Lower lobe of right lung (tissue), 2 donors: ENCODE data around the gene HECTD2. TPM values are rescaled to one million over a fixed set of nuclear protein-coding genes. Genes with fewer than 3 reads are reported as not detected.

Source experiments
- ATAC-seq, 2 donors: fragments of 200-7000 bp; cut with Tn5 transposase; one replicate each; pipeline ENCODE4 v1.9.1; 2020 to 2022; ENCODE audit warnings: mild to moderate bottlenecking in 2 of 2, moderate library complexity in 2 of 2
- DNase-seq: peaks from one replicate; pipeline ENCODE4 v3.0.0-alpha.2; 2020
- H3K27ac ChIP-seq: fragments of 200-600 bp; one replicate; pipeline ENCODE4 v1.8.0; 2022
- H3K27me3 ChIP-seq: fragments of 200-600 bp; one replicate; pipeline ENCODE4 v1.8.0; 2022; ENCODE audit warnings: low read depth
- H3K36me3 ChIP-seq: fragments of 200-600 bp; one replicate; pipeline ENCODE4 v1.8.0; 2022; ENCODE audit warnings: mild to moderate bottlenecking
- H3K4me1 ChIP-seq: fragments of 200-600 bp; one replicate; pipeline ENCODE4 v1.8.0; 2022
- H3K4me3 ChIP-seq: fragments of 200-600 bp; one replicate; pipeline ENCODE4 v1.8.0; 2022; ENCODE audit warnings: mild to moderate bottlenecking
- H3K9me3 ChIP-seq: fragments of 200-600 bp; one replicate; pipeline ENCODE4 v1.8.0; 2022
- intact Hi-C: fragments of 100-400 bp; cut with DNase I; formaldehyde crosslinking; loops from one replicate; pipeline ENCODE4 v1.11.0; 2022
- total RNA-seq: library from RNA; stranded (reverse); fragmentation: NEBNext Ultra II Directional; extraction: Animal tissue kit (Norgen Biotek cat#: 25700); gene quantifications from one replicate; pipeline ENCODE4 v1.2.1, GENCODE V29; 2021
- TF ChIP-seq, protein P1 (sequence below): fragments of 200-600 bp; IDR thresholded peaks from one replicate; pipeline ENCODE4 v1.8.0; 2022; ENCODE audit warnings: antibody characterized with exemption, mild to moderate bottlenecking
- donor health status: DM: no; HTN: yes; CAD: no; lungs with severe emphysema.

The HECTD2 gene
- total RNA-seq, 1 donor from 2014 or later = 8.4 TPM

DNA sequence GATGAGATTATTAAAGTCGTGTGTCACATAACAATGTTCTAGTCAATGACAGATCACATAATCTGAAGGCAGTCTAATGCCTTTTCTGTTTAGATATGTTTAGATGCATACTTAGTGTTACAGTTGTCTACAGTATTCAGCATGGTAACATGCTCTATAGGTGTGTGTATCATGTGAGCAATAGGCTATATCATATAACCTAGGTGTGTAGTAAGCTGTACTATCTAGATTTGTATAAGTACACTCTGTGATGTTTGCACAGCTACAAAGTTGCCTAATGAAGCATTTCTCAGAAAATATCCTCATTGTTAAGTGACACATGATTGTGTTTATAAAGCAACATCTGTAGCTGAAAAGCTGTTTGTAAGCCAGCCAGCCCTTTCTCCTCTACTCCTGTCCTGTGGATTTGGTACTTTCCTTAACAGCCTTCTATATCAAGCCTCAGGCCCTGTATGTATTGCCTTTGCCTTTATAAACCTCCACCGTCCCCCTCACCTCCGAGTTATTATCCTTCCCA, 6.3 kb downstream of the HECTD2 start:
- Histone ChIP-seq H3K27ac (no peak overlapping the region), H3K36me3 (no peaks in the 10 kb centered on the region), H3K4me1 (peaks cover 13% of the 10 kb centered on the region), H3K4me3 (no peak overlapping the region), H3K9me3 (no peaks in the 10 kb centered on the region), H3K27me3 (no peaks in the 10 kb centered on the region)
- TF ChIP-seq, protein P1, sequence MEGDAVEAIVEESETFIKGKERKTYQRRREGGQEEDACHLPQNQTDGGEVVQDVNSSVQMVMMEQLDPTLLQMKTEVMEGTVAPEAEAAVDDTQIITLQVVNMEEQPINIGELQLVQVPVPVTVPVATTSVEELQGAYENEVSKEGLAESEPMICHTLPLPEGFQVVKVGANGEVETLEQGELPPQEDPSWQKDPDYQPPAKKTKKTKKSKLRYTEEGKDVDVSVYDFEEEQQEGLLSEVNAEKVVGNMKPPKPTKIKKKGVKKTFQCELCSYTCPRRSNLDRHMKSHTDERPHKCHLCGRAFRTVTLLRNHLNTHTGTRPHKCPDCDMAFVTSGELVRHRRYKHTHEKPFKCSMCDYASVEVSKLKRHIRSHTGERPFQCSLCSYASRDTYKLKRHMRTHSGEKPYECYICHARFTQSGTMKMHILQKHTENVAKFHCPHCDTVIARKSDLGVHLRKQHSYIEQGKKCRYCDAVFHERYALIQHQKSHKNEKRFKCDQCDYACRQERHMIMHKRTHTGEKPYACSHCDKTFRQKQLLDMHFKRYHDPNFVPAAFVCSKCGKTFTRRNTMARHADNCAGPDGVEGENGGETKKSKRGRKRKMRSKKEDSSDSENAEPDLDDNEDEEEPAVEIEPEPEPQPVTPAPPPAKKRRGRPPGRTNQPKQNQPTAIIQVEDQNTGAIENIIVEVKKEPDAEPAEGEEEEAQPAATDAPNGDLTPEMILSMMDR = no peak
- DNase-seq = no peak
- intact Hi-C loops = no loop called here
- ATAC-seq = no peak

DNA sequence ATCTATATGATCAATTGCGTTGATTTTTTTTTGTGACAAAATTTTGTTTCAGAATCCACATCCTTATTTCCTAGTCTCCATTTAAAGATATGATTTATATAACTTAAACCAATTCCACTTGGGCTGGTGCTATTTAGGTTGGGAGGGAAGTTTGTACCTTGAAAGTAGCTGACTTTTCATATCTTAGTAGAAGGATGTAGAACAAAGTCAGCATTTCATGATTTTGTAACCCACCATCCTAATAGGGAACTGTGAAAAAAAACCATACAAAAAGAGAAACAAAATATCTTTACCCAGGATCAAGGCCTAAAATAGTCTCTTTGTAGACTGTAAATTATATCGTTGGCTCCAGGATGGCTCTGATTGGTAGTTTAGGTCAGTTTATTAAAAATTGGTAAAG, 8.3 kb downstream of the HECTD2 start:
- no peaks in the 10 kb centered on the region for H3K36me3 ChIP-seq
- H3K4me1 ChIP-seq = peaks cover 11% of the 10 kb centered on the region
- no peak for DNase-seq
- no peaks in the 10 kb centered on the region for H3K27me3 ChIP-seq
- intact Hi-C loops = no loop called here
- no peak overlapping the region for H3K27ac ChIP-seq
- no peak for ATAC-seq
- TF ChIP-seq, protein P1 = no peak
- no peak overlapping the region for H3K4me3 ChIP-seq
- H3K9me3 ChIP-seq = no peaks in the 10 kb centered on the region

DNA sequence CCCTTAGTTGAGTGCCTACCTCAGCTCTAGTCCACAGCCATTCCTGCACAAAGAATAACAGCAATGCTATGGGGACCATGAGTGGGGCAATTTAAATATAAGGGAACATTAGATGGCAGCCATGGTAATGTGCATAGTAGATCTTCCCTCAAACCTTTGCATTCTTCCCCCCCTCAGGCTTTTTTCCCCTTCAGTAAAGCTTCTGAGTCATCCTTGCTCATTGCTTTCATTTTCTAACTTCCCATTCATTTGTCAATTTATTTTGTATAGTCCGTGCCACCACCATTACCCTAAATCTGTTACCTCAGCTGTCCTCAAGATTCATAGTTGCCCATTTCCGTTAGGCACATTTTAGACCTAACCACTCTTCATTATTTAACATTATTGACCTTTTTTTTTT, 10.7 kb downstream of the HECTD2 start:
- H3K27ac ChIP-seq = no peak overlapping the region
- no peak overlapping the region for H3K4me3 ChIP-seq
- TF ChIP-seq, protein P1 = no peak
- no peak for DNase-seq
- ATAC-seq = no peak
- intact Hi-C loops = no loop called here
- no peaks in the 10 kb centered on the region for H3K36me3 ChIP-seq
- no peaks in the 10 kb centered on the region for H3K27me3 ChIP-seq
- H3K4me1 ChIP-seq = peaks cover 7% of the 10 kb centered on the region
- H3K9me3 ChIP-seq = no peaks in the 10 kb centered on the region

DNA sequence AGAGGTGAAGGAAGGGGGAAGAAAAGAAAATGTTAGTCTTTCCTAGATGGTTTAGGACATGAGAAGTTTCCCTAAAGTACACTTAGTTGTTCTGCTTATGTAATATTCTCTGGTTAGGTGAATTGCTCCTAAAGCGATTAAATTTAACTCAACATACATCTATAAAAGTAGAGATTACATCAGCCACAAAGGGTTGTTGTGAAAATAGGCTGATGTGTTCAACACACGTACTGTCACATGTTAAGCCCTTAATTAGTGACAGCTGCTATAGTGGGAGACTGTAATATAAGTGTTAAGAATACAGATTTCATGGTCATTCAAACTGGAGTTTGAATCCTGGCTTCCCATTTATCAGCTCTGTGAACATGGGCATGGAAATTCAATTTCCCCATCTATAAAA, 12.8 kb downstream of the HECTD2 start:
- no peaks in the 10 kb centered on the region for H3K9me3 ChIP-seq
- H3K27ac ChIP-seq = no peak overlapping the region
- H3K4me3 ChIP-seq = no peak overlapping the region
- H3K4me1 ChIP-seq = no peaks in the 10 kb centered on the region
- no peaks in the 10 kb centered on the region for H3K27me3 ChIP-seq
- DNase-seq (no peak), ATAC-seq (no peak)
- H3K36me3 ChIP-seq = no peaks in the 10 kb centered on the region
- intact Hi-C loops = no loop called here
- TF ChIP-seq, protein P1 = no peak

DNA sequence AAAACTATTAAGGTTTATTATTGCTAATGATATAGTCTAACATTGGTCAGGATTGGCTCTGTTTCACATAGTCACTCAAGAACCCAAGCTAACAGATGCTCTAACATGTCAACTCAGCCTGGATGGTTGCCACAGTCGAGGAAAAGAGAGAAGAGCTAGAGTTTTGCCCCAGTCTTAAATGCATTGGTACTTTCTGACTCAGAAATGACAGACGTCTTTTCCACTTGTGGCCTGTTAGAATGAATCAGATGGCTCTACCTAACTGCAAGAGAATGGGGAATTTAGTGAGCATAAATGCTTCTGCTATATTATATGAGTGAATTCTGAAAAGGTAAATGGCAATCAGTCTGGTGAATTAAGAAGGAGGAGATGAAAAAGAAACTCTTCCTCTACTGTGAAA, 13.9 kb downstream of the HECTD2 start:
- Histone ChIP-seq H3K4me1 (no peaks in the 10 kb centered on the region), H3K27ac (no peak overlapping the region), H3K36me3 (no peaks in the 10 kb centered on the region), H3K27me3 (no peaks in the 10 kb centered on the region), H3K9me3 (no peaks in the 10 kb centered on the region), H3K4me3 (no peak overlapping the region)
- DNase-seq (no peak), ATAC-seq (no peak)
- intact Hi-C loops = no loop called here
- TF ChIP-seq, protein P1 = no peak

DNA sequence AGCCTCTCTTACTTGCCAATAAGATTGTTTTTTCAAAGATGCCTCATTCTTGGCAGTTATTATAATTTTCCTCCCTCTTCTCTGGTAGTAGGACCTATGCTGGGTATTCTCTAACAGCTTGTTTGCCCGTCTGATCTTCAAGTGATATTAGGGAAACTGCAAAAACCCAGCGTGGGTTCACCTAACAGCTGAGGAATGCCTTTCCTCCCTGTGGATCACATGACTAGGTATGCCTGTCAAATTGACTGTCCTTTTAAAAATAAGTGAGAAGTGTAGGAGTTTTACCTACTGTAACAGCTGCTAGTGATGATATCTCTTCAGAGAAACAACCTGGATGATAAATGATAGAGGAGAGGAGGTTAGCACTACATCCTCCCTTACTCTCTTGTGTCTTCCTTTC, 22.0 kb downstream of the HECTD2 start:
- no peak for ATAC-seq
- TF ChIP-seq, protein P1 = no peak
- H3K36me3 ChIP-seq = peaks cover 15% of the 10 kb centered on the region
- DNase-seq = no peak
- H3K9me3 ChIP-seq = no peaks in the 10 kb centered on the region
- H3K4me3 ChIP-seq = no peak overlapping the region
- H3K27ac ChIP-seq = no peak overlapping the region
- no peaks in the 10 kb centered on the region for H3K27me3 ChIP-seq
- intact Hi-C loops = no loop called here
- no peaks in the 10 kb centered on the region for H3K4me1 ChIP-seq
